ENCODE results near the gene AQP2.

DNA sequence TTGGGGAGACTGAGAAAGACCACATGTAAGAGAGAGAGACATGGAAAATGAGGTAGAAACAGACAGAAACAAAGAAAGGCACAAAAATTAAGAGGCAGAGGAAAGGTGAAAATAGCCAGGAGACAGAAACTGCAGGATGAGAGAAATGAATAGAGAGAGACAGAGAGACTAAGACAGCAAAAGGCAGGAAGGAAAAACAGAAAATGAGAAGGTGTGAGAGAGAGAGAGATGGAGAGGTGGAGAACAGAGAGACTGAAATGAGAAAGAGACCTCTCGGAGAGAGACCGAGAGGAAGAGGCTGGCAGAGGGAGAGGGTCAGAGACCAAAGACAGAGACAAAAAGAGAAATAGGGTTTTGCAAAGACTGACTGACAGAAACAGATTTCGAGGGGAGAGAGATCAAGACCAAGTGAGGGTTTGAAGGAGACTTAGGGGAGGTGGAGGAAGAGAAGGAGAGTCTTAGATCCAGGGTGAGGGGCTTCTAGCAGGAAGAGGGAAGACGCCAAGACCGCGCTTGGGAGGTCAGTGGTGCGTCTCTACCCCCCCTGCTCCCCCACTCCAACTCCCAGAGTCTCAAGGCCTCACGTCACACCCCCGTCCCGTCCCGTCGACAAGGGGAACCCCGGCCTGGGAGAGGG is 10.1 kb downstream of the AQP2 start:
- TF ChIP-seq POLR2AphosphoS5 (IDR thresholded peaks at IDR 0.05; ENCODE audit: low read depth, low read length) (no peak), TAF1 (IDR thresholded peaks at IDR 0.05; ENCODE audit: borderline replicate concordance, insufficient read depth, low read length) (no peak), SIN3A (IDR thresholded peaks at IDR 0.05; ENCODE audit: borderline replicate concordance, insufficient read depth, low read length) (no peak)
- TF ChIP-seq, protein P1, sequence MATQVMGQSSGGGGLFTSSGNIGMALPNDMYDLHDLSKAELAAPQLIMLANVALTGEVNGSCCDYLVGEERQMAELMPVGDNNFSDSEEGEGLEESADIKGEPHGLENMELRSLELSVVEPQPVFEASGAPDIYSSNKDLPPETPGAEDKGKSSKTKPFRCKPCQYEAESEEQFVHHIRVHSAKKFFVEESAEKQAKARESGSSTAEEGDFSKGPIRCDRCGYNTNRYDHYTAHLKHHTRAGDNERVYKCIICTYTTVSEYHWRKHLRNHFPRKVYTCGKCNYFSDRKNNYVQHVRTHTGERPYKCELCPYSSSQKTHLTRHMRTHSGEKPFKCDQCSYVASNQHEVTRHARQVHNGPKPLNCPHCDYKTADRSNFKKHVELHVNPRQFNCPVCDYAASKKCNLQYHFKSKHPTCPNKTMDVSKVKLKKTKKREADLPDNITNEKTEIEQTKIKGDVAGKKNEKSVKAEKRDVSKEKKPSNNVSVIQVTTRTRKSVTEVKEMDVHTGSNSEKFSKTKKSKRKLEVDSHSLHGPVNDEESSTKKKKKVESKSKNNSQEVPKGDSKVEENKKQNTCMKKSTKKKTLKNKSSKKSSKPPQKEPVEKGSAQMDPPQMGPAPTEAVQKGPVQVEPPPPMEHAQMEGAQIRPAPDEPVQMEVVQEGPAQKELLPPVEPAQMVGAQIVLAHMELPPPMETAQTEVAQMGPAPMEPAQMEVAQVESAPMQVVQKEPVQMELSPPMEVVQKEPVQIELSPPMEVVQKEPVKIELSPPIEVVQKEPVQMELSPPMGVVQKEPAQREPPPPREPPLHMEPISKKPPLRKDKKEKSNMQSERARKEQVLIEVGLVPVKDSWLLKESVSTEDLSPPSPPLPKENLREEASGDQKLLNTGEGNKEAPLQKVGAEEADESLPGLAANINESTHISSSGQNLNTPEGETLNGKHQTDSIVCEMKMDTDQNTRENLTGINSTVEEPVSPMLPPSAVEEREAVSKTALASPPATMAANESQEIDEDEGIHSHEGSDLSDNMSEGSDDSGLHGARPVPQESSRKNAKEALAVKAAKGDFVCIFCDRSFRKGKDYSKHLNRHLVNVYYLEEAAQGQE (IDR thresholded peaks at IDR 0.05; ENCODE audit: insufficient read depth in 1 of 2, low read depth in 2 of 2, low read length in 2 of 2): no peak

All from PFSK-1 (cell line).